Hippocampal formation (tissue), 2 donors: Measurements from ENCODE around the gene MAML3.
A peak's percentile ranks its signal among the peaks of the same experiment; 100 is the strongest.

Source experiments
- DNase-seq, 2 donors: peaks; one replicate each; lab custom pipeline; 2025; lab: John Stamatoyannopoulos, UW

The MAML3 gene

DNA sequence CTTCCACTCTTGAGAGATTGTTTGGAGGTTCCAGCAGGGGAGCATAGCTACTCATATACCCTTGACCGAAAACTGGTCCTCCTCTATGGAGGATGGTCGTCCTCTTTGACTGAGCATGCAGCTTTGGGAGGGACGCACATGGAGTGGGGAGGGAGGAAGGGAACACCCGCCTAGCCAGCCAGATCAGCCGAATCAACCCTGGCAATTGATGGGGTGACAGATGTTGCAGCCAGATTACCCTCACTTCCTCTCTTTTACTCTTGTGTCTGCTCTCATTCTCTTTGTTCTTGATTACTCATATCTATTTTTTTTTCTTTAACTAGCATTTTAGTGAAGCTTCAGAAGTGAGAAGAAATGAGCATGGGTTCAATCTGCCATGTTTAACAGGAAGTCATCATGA, 468.8 kb downstream of the MAML3 start:
- no peak for DNase-seq

DNA sequence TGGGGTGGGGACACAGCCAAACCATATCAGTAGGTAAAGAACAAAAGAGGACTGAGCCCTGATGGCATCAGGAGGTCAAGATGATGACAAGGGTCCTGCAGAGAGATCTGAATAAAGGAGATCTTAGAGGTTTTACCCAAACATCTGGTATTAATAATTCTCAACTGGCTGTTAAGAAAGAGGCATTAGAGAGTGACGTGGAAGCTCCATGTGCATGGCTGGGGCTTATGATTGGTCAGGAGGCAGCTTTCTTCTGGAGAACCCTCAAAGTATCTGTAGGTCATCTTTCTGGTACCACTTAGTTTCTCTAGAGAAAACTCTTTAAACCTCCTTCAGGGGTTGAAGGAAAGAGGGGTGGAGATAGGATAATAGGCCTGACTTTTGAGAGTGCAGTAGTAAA, 469.6 kb downstream of the MAML3 start:
- DNase-seq, result no peak

DNA sequence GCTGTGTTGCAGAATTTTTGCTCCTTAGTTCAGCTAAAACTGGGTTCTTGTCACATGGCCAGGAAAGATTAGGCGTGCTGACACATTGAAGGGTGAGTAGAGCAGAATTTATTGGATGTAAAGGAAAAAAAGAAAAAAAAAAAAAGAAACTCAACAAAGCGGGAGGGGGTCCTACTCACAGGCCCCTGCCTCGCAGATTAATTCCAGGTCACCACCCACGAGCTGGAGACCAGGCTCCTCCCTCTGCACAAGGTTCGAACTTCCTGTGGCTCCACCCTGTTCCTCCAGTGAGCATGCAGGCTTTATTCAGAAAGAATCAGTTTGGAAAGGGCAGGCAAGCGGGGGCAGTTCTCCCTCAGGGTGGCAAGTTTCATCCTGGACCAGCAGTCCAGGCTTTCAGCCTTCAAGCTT, 471.2 kb downstream of the MAML3 start:
- no peak for DNase-seq

DNA sequence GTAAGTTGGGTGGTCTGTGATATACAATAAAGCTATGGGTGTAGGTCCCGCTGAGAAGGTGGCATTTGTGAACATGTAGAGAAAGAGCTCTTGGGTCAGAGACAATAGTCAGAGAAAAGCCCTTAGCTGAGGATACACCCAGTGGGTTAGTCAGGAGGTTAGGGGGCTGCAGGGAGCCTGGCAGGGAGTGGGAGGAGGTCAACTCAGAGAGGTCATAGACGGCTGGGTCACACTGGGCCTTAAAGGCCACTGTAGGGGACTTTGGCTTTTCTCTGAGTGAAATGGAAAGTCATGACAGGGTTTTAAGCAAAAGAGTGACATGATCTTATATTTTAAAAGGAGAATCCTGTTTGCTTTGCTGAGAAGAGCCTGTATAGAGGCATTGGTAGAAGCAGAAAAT, 471.7 kb downstream of the MAML3 start:
- DNase-seq, result no peak

DNA sequence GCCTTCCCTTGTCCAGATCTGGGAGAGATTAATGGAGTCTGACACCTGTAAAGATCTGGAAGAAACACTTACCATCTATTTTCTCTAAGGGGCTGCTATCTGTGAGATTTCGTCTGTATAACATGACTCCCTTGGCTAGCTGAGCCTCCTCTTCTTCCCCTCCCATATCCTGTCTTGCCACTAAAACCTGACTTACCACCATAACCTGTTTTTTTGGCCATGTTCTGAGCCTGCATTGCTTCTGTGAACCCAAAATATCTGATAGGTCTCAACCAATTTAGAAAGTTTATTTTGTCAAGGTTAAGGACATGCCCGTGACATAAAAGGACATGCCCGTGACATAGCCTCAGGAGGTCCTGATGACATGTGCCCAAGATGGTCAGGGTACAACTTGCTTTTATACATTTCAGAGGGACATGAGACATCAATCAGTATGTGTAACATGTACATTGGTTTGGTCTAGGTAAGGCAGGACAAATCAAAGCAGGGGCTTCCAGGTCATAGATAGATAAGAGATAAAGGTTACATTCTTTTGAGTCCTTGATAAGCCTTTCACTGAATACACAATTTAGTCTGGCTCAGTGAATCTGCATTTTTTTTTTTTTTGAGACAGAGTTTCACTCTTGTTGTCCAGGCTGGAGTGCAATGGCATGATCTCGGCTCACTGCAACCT, 476.9 kb downstream of the MAML3 start:
- no peak for DNase-seq

DNA sequence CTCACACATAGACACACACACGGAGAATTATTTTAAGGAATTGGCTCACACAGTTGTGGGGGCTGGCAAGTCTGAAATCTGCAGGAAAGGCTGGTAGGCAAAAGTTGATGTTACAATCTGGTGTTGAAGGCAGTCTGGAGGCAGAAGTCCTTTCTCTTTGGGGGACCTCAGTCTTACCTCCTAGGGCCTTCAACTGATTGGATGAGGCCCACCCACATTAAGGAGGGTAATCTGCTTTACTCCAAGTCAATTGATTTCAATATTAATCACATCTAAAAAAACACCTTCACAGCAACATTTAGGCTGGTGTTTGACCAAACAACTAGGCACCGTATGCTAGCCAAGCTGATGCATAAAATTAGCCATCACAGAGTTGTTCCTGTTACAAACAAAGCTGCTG, 477.6 kb downstream of the MAML3 start:
- DNase-seq, result peak in 1 of 2 donors; percentile 1

DNA sequence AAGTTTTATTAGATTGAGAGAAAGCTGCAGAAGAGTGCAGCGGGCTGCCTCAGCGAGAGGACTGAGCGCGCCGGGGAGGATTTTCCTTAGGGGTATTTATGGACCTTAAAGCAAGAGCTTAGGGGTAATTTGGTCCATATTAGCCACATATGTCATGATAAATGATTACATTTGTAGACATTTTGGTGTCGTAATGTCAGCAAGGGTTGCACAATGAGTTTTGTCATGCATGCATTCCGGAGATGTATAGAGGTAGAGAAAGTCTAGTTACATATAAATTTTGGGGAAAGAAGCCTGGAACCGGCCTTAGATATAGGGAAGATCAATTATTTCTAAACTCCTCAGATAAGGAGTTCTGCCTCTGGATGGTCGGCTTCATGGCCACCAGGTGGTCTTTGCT, 478.3 kb downstream of the MAML3 start:
- DNase-seq, result no peak

DNA sequence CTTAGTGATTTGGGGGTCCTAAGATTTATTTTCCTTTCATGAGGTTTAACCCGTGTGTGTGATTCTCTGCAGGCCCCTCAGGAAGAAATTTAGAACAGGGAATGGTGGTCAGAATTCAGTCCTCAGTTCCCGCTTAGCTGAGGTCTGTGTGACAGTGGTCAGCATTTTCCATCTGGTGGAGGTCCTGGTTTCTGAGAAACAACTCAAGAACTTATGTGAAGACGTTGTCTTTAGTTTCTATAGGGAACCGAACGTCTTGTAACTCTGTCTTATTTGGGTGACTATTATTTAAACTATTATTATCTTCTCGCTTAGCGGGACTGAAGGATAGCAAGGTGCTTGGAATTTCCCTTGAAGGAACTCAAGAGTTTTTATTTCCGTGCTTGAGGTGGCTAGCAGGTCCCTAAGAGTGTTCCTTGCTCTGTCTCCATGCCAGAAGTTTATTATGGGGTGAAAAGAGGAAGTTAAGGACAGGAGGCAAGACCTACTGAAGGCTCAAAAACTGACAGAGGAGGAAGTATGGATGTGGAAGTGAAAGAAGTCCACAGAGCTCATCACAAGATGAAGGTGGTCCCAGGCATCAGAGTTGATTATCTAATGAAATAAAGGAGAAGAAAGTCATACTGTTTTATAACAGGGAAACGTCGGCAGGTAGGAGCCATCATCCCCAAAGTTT, 479.0 kb downstream of the MAML3 start:
- DNase-seq, result no peak

DNA sequence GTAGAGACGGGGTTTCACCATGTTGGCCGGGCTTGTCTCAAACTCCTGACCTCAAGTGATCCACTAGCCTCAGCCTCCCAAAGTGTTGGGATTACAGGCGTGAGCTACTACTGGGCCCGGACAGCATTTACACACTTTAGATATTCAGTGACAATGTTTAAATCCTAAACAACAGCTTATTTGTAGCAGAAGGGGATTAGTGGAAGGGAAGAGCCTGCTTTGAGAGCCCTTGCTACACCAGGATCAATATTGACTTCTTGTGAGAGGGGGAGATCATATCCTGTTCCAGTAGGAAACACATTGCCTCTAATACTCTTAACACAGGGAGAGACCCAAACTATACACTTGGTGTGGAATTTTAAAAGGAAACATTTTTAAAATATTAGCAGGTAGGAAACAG, 481.3 kb downstream of the MAML3 start:
- no peak for DNase-seq

DNA sequence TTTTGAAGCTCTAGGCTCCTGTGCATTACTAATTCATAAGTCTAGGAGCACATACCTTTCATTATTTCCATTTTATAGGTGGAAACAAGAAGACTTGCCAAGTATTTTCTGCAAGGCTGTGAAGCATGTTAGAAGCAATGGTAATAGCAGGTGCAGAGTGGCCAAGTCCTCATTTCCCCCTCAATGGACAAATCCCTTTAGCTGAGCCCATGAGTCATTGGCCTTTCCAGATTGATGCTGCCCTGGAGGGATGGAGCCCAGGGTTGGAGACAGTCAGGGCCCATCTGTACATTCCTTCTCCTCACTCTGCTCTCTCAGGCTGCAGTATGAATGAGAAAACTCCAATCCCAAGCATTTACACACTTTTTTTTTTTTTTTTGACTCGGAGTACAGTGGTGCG, 481.8 kb downstream of the MAML3 start:
- no peak for DNase-seq

DNA sequence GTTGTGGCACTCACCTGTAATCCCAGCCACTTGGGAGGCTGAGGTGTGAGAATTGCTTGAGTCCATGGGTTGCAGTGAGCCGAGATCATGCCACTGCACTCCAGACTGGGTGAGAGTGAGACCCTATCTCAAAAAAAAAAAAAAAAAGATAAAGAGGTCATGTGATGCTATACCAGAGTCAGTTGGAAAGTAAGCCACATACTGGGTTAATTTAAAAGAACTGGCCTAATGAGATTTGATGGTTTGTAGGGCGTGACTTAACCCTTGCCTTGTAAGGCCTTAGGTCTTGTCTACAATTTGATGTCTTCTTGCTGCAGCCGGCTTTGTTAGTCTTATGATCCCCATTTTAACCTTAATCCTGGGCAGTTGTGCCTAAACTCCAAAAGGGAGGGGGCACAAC, 483.2 kb downstream of the MAML3 start:
- DNase-seq, result no peak

DNA sequence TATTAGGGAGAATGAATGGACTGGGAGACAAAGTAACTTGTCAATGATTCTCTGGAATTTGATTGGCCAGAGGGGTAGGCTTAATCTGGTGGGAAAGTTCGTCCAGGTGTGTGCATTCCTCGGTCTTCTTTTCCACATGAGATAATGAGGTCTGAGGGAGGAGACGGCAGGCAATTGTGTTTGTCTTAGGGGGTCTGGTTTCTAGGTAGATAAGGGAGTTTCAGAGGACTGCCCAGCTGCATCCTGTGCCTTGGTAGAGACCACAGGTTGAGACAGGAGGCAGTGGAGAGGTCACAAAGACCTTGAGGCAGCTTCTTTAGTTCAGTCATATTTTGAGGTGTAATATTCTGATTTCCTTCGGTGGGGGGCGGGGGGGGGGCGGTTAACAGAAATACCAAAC, 484.1 kb downstream of the MAML3 start:
- no peak for DNase-seq

DNA sequence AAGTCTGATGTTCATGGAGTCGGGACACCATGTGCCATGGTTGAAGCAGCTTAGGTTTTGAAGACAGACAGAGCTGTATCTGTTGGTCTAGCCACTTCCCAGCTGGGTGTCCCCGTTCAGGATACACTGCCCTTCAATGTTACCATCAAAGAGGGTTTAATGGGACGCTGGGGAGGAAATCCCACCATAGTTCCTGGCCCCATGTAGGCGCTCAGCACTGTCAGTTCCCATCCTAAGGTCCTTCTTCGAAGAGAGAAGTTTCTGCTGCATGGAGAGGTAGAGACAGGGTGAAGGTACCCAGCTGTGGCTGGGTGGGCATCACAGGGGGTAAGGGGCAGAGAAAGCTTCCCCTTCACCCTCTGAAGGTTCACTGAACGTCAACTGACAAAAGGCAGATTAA, 484.6 kb downstream of the MAML3 start:
- no peak for DNase-seq

DNA sequence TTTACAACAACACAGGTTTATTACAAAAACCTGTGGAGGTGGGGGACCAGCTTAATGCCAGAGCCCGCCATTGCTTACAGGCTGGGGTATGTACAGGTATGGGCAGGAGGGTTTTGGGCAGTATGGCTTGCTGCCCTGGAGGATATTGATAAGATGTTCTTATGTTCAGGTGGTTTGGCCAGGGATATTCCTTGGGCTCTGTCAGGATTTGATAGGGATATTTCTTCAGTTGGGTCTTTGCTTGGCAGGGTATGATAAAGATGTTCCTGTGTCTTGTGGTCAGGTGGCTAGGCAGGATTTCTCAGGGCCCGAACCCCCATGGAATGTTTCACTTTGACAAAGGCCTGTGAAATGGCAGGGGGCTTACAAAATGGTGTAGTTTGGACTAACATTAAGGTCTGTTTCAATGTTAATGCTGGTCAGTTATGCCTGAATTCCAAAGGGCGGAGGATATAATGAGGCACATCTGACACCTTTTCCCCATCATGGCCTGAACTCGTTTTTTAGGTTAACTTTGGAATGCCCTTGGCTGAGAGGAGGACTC, 485.3 kb downstream of the MAML3 start:
- no peak for DNase-seq

DNA sequence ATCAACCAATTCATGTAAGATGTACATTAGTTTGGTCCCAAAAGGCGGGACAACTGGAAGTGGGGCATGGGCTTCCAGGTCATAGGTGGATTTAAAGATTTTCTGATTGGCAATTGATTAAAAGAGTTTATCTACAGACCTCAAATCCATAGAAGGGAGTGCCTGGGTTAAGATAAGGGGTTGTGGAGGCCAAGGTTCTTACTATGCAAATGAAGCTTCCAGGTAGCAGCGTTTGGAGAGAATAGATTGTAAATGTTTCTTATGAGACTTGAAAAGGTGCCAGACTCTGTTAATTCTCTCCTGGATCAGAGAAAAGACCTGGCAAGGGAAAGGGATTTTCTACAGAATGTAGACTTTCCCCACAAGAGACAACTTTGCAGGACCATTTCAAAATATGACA, 485.9 kb downstream of the MAML3 start:
- no peak for DNase-seq
